HG03354 (cell line): ENCODE measurements around the gene WSB1.

Experiments used
- ATAC-seq: cut with Tn5 transposase; IDR thresholded peaks from one replicate; pipeline ENCODE4 v1.9.1; 2021; ENCODE audit warnings: mild to moderate bottlenecking; ENCODE audit not compliant: unreplicated experiment, poor library complexity, severe bottlenecking

WSB1 gene

DNA sequence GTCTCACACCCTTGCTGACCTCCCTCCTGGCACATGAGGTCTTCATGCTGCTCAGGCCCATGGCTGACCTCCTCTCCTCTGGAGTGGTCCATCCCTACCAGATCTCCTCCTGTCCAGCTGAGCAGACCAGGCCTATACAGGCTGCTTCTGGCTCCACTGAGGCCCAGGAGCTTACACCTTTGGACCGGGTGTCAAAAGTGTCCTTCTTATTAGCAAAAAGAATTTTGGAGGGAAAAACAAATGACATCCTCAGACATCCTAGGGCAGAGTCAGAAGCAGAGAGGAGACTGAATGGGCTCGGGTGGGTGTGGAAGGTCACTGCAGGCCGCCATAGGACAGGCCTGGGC lies 38.1 kb downstream of the WSB1 start:
- no peak for ATAC-seq

DNA sequence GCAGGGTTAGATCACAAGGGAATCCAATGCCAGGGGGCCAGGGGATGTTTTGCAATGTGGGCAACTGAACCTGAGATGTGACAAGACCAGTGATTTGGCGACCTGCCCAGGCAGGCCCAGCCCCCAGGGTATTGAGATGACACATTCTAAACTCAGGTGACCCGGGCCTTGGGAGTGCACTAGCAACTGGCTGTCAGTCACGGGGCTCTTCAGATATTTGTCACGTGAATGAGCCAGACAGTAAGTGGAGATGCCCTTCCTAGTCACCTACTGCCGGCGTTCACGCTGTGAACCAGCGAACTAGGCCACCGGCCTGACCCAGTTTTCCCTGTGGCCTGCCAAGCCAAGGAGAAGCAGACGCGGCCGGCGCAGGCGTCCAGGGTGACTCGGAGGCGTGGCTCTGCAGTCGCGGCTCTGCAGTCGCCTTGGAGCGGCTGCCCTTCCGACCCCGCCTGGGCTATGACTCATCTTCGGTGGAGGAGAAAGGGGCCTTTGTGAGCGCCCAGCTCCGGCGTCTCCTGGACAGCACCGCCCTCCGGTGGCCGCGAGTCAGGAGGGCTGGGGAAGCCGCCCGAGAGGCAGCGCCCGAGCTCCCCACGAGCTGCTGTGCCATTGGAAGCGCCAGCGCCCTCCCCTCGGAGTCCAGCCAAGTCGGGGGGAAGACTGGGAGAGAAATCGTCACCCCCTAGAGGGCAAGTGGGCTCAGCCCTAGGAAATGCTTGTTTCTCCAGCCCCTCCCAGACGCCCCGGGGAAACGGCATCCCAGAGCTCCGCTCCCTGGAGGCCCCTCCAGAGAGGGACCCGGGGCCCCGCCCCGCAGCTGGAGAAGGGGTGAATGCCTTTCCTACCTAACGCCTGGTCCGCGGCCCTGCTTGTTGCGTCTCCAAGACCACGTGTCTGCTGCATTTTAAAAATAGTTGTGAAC lies 38.8 kb downstream of the WSB1 start:
- ATAC-seq: peak; percentile 90

DNA sequence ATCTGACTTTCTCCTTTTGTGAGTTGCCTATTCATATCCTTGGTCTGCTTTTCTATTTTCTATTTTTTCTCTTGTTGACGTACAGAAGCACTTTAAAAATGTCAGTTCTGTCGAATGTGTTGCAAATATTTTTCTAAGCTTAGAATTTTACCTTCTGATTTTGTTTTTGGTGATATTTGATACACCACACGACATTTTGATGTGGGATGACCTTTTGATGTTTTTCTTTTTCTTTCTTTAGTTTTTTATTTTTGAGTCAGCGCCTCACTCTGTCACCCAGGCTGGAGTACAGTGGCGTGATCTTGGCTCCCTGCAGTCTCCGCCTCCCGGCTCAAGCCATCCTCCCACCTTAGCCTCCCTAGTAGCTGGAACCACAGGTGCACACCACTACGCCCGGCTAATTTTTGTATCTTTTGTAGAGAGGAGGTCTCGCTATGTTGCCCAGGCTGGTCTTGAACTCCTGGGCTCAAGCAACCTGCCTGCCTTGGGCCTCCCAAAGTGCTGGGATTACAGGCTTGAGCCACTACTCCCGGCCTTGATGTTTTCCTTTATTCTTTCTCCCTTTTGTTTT lies 39.6 kb downstream of the WSB1 start:
- ATAC-seq: no peak

DNA sequence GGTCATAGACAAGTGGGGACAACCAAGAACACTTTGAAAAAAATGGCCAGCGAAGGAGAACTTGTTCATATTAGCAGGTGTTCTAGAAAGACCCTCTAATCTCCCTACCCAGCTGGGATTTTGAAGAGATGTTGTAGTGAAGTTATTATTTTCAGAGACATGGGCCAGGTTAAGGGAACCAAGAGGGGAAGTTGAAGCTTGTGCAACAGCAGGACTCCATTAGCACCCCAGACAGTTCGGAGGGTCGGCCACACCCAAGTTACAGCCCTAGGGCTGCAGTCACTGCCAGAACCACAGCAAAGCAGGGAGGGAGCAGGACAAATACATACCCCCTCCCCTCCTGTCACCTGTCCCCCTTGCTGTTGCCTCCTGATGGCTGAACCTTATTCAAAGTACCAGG lies 42.3 kb downstream of the WSB1 start:
- no peak for ATAC-seq

DNA sequence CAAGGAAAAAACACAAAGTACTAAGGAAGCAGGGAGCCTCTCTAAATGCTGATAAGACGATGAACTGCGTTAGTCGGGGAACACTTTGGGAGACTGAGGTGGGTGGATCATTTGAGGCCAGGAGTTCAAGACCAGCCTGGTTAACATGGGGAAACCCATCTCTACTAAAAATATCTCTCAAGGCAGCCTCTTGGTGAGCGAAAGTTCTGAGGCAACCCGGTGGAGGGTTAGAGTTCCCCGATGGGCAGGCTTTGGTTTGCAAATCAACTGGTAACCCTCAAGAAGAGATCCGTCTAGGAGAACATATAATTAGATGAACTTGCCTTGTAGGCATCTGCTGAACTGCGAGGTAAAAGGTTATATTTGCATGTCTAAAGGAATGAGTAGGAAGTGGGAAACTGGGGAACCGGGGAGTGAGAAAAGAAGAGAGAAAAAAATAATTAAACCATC lies 44.6 kb downstream of the WSB1 start:
- peak; percentile 57 for ATAC-seq

DNA sequence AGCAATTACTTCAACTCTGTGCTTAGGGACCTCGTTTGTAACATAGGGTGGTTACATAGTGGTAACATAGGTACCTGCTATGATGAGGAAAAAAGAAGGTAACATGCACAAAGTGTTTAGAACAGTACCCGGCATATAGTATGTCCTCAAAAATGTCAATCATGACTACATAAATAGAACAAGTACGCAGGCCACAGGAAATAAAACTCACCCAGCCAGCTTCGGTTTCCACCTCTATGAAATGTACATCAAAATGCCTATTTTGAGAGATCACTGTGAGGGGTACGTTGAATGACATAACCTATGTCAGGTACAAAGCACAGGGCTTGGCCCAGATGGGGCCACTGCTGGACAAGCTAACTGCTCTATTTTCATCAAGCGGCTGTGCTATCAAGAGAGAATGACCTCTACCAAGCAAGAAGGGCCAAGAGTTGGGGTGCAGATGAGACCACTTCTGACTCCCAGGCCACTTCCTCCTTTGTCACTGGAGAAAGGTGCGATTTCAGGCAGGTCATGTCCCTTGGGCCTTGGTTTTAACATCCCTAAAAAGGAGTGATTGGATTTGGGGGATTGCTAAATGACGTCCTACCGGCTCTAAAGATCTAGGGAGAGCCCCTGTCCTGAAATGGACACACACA lies 45.4 kb downstream of the WSB1 start:
- ATAC-seq: peak; percentile 47

DNA sequence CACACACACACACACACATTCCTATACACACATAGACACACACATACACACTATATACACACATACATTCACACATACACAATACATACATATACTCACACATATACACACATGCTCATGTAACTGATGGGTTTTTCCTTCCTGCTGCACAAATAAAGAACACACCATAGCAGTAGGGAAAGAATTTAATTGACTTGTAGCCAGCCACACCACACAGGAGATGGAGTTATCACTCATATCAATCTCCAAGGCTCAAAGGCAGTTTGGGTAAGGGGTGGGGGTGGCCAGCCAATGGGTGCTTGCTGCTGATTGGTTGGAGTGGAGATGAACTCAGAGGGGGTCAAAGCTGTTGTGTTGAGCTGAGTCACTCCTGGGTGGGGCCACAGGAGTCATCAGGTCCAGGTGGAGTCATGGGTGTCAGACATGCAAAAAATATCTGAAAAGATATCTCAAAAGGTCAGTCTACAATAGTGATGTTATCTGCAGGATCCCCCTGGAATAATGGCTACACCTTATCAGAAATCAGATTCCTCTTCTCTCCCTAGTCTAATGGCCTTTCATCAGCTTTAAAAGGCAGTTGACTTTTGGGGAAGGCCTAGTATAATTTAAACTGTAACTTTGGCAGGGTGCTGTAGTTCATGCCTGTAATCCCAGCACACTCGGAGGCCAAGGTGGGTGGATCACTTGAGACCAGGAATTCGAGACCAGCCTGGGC lies 46.1 kb downstream of the WSB1 start:
- ATAC-seq: no peak

DNA sequence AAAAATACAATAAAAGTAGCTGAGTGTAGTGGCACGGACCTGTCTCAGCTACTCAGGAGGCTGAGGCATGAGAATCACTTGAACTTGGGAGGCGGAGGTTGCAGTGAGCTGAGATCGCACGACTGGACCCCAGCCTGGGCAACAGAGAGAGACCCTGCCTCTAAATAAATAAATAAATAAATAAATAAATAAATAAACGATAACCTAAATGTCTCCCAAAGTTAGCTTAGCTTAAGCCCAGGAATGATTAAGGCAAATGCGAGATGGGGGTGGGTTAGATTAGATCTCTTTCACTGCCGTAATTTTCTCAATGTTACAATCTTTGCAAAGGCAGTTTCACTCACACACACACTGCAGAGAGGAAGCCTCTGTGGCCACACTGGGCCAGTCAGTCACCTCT lies 46.7 kb downstream of the WSB1 start:
- no peak for ATAC-seq

DNA sequence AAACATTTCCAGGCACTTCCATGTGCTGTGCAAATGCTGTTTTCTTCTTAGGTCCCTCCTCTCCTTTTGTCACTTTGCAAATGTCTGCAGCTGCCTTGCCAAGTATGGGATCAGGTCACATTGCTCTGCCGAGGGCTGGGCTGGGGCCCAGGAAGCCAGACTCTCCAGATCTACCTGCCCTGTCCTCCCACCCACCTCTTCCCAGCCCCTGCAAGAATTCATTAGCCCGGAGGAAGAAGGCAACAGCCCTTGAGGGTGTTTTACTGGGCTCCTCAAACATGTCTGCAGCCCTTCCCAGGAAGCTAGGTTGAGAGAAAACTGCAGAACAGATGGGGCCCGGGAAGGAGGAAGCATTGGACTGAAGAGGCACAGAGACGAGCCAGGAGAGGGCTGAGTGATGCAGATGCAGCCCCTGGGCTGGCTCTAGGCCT lies 47.1 kb downstream of the WSB1 start:
- no peak for ATAC-seq

DNA sequence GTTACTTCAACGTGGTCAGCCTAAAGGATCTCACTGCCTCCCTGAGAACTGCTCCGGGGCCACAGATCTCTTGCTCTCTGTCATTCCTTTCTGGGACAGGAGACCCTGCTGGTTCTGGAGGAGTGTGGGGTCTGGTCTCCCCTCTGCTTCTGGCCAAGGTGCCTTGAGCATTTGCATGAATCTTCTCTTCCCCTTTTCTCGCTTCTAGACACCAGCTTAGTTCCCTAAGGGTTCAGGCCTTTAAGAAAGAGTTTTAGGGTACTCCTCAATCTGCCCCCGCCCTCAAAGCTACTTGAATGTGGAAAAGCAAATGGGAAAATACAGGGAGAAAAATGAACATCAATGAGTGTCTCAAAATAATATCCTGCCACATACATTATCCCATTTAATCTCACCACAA lies 48.1 kb downstream of the WSB1 start:
- ATAC-seq: no peak

DNA sequence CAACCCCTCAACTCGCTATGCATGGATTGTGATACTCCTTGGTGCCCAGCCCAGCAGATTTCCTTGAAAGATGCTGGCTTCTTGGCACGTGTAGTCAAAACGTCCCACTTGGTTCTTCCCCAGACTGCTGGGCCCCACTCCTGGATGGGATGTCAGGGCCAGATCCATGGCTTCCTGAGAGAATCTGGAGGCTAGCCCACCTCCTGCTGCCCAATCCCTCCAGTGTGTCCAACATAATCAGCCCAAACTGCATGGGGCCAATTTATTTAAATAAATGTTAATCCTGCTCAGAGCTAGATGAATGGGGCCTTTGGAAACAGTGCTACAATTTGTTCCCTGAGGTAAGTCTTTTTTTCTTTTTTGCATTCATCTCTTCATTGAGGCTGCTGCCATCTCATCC lies 49.4 kb downstream of the WSB1 start:
- ATAC-seq: no peak

DNA sequence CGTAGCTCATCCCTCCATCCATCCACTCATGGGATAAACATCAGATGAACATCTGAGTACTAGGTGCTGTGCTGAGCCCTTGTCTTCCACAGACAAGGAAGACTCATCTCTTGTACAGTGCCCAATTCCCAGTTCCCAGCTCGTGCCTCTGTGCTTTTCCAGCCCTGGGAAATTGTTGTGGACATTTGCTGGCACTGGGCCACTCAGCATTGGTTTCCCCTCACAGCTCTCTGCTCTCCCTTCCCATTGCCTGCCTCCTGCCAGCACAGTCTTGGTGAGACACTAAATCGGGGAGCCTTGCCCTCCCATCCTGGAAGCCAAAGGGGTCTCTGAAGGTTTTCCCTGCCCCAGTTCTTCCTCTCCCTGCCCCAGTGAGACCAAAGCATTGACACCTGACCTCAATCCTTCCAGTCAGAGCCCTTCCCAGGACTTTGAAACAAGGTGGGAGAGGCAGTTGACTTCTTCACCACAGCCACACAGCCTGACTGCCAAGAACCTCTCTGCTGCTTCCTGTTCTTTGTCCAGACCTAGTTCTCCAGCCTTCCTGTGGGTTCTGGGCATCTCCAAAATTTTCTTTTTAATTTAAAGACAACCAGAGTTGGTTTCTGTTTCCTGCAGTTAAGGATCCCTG lies 50.2 kb downstream of the WSB1 start:
- ATAC-seq: no peak

DNA sequence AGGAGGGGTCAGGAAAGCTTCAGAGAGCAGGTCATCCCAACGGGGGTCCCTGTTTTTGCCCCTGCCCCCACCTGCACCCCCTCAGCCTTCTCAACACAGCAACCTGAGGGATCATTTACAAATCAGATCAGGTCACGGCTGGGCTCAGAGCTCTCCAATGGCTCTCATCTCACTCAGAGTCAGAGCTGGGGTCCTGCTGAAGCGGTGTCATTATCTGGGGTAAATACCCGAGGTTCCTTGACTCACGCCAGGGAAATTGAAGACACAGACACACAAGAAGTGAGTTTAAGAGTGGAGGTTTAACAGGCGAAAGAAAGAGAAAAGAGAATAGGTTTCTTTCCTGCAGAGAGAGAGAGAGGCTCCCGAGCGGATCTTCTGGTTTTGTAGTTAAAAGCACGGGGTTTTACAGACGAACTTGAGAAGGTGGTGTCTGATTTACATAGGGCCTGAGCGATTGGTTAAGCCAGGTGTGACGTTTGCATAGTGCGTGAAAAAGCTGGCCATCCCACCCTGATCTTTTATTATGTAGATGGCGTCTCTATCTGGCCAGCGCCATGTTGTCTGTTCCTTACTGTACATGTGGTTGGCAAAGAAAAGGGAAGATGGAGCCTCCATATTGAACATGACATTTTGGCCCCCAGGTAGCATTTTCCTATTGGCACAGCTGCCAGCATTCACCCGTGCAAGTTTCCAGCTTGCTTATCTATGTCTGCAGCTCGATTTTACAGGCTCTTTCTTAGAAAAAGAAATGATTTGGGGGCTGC lies 51.4 kb downstream of the WSB1 start:
- no peak for ATAC-seq

DNA sequence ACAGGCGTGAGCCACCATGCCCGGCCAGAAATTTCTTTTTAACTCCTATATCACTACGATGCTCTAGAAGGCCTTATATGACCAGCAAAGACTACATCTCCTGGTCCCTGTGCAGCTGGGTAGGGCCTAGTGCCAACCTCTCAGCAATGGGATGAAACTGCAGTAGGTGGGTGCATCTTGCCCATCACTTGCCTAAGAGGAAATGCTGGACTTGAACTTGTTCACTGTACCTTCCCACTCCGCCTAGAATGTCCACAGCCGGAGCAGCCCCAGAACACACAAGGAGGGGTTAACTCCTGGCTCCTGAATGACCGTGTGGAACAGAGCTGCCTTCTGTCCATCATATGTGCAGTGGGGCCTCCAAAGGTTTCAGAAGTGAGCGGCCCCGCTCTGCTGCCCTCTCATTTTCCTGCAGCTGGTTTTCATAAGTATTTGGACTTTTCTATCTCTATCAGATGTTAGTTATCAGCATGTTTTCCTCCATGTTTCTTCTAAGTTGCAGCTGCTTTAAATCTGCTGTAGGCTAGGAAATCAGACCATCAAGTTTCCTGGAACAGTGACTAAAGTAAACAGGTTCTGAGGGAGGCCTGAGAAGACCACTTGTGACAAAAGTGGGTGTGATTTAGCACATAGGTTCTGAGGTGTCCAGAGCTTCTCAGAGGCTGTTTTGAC lies 52.5 kb downstream of the WSB1 start:
- no peak for ATAC-seq

DNA sequence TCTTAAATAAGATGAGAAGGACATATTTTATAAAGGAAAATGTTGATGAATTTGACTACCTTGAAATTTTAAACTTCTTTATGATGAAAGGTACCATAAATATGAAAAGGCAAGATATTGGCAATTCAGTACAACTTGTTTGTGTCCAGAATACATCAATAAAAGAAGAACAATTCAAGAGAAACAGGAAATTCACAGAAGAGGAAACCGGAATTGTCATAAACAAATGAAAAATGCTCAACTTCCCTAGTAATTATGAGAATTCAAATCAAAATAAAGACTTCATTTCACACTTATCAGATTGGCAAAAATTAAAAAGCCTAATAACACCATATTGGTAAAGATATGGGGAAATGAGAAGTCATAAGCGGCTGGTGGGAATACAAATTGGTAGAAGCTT lies 54.3 kb downstream of the WSB1 start:
- ATAC-seq: no peak

DNA sequence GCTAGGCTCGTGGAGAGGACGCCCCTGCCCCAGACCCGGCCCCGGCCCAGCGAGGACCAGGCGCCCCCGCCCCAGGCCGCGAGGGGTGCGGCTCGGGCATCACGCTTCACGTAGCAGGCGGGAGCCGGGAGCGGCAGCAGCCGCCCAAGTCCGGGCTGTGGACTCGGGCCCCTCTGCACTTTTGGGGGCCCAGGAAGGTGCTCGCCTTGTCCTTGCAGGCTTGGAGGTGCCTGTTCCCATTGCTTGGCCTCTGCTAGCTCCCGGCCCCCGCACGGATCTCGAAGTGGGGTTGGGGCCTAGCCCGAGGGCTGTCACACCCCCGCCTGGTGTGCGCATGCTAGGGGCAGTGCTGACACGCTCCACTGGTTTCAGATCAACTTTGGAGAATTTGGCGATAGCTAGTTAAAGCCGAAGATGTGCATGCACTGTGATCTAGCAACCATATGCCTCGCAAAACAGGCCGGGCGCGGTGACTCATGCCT lies 55.7 kb downstream of the WSB1 start:
- ATAC-seq: no peak

DNA sequence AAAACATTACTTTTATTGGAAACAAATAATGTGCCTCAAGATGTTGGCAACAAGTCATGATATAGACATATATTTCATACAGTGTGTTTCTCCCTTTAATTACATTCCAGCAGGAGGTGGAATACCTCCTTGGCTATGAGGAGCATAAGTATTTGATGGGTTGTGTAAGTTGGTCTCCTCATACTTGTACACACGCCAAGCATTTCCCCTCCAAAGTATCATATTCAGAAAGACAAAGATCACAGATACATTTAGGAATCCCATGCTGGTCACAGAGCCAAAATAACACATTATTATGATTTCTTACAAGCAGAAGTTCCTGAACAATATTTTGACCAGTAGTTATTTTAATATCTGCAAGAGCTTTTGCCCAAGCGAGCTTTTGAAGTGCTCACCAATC lies 57.8 kb downstream of the WSB1 start:
- no peak for ATAC-seq

DNA sequence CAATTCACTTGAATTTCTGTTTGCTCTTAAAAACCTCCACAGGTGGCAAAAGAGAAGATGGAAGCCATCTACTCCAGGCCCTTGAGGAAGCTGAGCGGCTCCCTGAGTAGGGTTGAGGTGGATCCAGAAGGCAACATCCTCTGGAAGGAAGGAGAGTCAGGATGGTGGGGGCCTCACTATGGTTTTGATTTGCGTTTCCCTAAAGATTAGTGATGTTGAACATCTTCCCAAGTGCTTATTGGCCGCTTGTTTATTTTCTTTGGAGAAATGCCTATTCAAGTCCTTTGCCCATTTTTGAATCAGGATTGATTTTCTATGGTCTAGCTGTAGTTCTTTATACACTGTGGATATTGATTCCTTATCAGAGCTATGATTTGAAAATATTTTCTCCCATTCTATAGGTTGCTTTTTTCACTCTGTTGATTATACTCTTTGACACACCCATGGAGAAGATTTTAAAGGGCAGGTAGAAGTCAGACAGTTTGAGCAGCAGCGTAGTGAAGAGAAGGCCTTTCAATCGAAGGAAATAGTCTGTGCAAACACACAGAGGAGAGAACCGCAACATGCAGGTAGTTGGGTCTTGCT lies 58.6 kb downstream of the WSB1 start:
- no peak for ATAC-seq
